Ovary (tissue), 9 donors: ENCODE data around the gene GOSR2. TPM values are rescaled to one million over a fixed set of nuclear protein-coding genes. Genes with fewer than 3 reads are reported as not detected.

Source experiments
- DNase-seq, 5 donors: peaks; one replicate each; pipeline ENCODE4 v3.0.0-alpha.2; 2019 to 2020
- H3K27ac ChIP-seq, 2 donors: fragments of 200-600 bp; one replicate each; pipeline versions ENCODE4 v1.5.1 to v1.8.0; 2019 to 2022
- H3K27me3 ChIP-seq: fragments of 200-600 bp; one replicate; pipeline ENCODE4 v1.8.0; 2022
- H3K36me3 ChIP-seq: fragments of 200-600 bp; sonication (generic); one replicate; pipeline ENCODE4 v1.5.1; 2019
- H3K4me1 ChIP-seq: one replicate; pipeline ENCODE4 v1.8.1; 2013; ENCODE audit warnings: mild to moderate bottlenecking, moderate library complexity; ENCODE audit not compliant: insufficient read depth
- H3K4me3 ChIP-seq: fragments of 200-600 bp; sonication (generic); one replicate; pipeline ENCODE4 v1.5.1; 2017
- H3K9me3 ChIP-seq, 2 donors: fragments of 200-600 bp in 1 of 2; sonication (generic) in 1 of 2; one replicate each; pipeline versions ENCODE4 v1.5.1 to v1.8.1; 2013 to 2019; ENCODE audit warnings: mild to moderate bottlenecking in 1 of 2, moderate library complexity in 1 of 2
- EP300 ChIP-seq: sonication (generic); formaldehyde crosslinking; IDR thresholded peaks from one replicate; pipeline ENCODE4 v1.6.1; 2017; ENCODE audit warnings: antibody characterized with exemption
- POLR2A ChIP-seq: fragments of 450-650 bp; IDR thresholded peaks from one replicate; pipeline ENCODE4 v1.6.1; 2017; ENCODE audit warnings: antibody characterized with exemption, mild to moderate bottlenecking, moderate library complexity
- WGBS, 3 donors: extraction: QIAGEN DNeasy Blood & Tissue Kit in 1 of 3; methylation state at CpG; one replicate each; pipeline versions ENCODE4 v1.1.5 to v1.1.7; 2013 to 2017; 5-methylcytosine and 5-hydroxymethylcytosine counted together
- intact Hi-C, 4 donors: fragments of 100-400 bp; cut with DNase I; formaldehyde crosslinking; loops; one replicate each; pipeline versions ENCODE4 v1.11.0 to v1.15.1; 2022 to 2023
- polyA plus RNA-seq, 2 donors: library from polyadenylated mRNA; stranded (reverse); fragments of 200-250 nt in 1 of 2; fragments of 350-450 nt in 1 of 2; fragmentation: Illumina TruSeq in 1 of 2; extraction: RNeasy Lipid Tissue Mini Kit (QIAGEN cat#74804) in 1 of 2; gene quantifications; one replicate each; pipeline ENCODE4 v1.2.3, GENCODE V29; 2013 to 2014
- total RNA-seq, 7 donors: library from RNA; depleted of rRNA in 2 of 7; stranded (reverse); fragments of >200 nt in 2 of 7; fragmentation: NEBNext Ultra II Directional in 3 of 7; extraction: Animal tissue kit (Norgen Biotek cat#: 25700) in 3 of 7; gene quantifications; one replicate each; pipeline versions ENCODE4 v1.1.0 to v1.2.4, GENCODE V29; 2016 to 2023
- TF ChIP-seq, protein P1 (sequence below), 3 donors: fragments of 450-650 bp in 2 of 3; fragments of 200-600 bp in 1 of 3; IDR thresholded peaks; one replicate each; pipeline versions ENCODE4 v1.5.1 to v1.8.0; 2016 to 2022; ENCODE audit warnings: antibody characterized with exemption in 3 of 3, mild to moderate bottlenecking in 1 of 3
- donor health status: DM: no; HTN: no; CAD: no; lungs with moderate emphysema.
- donor health status: DM: no; HTN: no; CAD: no.
- donor health status: Bipolar disorder and iron deficiency.
- donor health status: DM: yes; HTN: yes; CAD: no.
- donor health status: DM: no; HTN: no; CAD: no.
- donor health status: DM: yes; HTN: yes; CAD: no.

GOSR2 gene
- total and polyA plus RNA-seq, 9 donors, result 24.2 to 79.3 (median 53.1) TPM

DNA sequence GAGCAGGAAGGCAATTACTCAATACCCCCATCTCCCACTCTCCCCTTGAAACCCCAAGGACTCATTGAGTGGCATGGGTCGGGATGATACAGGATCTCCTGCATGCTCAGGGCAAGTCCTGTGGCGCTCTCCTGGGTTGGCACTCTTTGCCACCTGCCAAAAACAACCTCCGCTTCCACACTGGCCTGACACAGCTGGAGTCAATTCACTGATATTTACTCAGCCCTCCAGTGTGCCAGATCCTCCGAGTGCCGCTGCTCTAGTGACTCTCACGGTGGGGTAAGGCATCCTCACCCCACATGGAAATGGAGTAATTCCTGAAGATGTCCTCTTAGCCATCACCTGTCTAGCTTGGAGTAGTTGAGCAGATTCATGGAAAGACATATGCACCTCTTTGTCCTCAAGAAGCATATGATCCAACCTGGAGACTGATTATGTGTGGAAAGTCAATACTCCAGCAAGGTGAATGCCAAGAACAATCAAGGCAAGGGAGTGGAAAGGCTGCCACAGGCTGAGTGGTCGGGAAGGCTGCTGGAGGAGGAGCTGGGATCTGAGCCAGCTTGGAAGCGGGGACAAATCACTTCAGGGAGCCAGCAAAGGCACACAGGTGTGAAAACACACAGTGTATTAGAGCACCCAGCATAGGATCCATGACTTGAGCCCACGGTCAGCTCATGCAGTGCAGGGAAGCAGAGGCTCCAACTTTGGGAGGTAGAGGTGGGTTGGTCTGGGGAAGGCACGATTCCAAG, 12.6 kb upstream of the GOSR2 start:
- H3K4me1 ChIP-seq, result no peaks in the 10 kb centered on the region
- DNase-seq, result no peak
- intact Hi-C loops, result no loop called here
- H3K27ac ChIP-seq, result no peak overlapping the region
- H3K4me3 ChIP-seq, result no peak overlapping the region
- H3K36me3 ChIP-seq, result no peaks in the 10 kb centered on the region
- H3K27me3 ChIP-seq, result no peaks in the 10 kb centered on the region
- H3K9me3 ChIP-seq, result no peaks in the 10 kb centered on the region
- 62 to 76% (median 74%) methylated on average over 10 of the region's 10 CpGs for WGBS, 3 donors
- TF ChIP-seq EP300 (no peak), POLR2A (no peak)
- TF ChIP-seq, protein P1, sequence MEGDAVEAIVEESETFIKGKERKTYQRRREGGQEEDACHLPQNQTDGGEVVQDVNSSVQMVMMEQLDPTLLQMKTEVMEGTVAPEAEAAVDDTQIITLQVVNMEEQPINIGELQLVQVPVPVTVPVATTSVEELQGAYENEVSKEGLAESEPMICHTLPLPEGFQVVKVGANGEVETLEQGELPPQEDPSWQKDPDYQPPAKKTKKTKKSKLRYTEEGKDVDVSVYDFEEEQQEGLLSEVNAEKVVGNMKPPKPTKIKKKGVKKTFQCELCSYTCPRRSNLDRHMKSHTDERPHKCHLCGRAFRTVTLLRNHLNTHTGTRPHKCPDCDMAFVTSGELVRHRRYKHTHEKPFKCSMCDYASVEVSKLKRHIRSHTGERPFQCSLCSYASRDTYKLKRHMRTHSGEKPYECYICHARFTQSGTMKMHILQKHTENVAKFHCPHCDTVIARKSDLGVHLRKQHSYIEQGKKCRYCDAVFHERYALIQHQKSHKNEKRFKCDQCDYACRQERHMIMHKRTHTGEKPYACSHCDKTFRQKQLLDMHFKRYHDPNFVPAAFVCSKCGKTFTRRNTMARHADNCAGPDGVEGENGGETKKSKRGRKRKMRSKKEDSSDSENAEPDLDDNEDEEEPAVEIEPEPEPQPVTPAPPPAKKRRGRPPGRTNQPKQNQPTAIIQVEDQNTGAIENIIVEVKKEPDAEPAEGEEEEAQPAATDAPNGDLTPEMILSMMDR (IDR thresholded peaks at IDR 0.05), result no peak

DNA sequence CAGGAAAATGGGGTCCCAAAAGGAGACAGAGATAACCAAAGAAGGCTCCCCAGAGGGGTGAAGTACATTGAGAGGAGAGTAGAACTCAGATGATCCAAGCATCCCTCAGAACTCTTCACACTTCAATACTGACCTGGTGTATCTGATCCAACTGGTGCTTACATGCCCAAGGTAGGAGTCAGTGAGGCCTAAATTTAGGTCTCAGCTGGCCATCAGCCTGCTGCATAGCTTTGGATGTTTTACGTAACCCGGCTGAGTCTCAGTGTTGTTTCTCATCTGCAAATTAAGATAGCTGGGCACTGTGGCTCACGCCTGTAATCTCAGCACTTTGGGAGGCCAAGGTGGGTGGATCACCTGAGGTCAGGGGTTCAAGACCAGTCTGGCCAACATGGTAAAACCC, 11.6 kb upstream of the GOSR2 start:
- 62 to 76% (median 63%) methylated on average over 3 of the region's 3 CpGs for WGBS, 3 donors
- intact Hi-C loops, result no loop called here
- TF ChIP-seq POLR2A, result no peak
- TF ChIP-seq, protein P1 (IDR thresholded peaks at IDR 0.05), result no peak
- TF ChIP-seq EP300, result no peak
- Histone ChIP-seq H3K27ac (no peak overlapping the region), H3K9me3 (no peaks in the 10 kb centered on the region), H3K4me3 (no peak overlapping the region), H3K36me3 (no peaks in the 10 kb centered on the region), H3K4me1 (no peaks in the 10 kb centered on the region), H3K27me3 (no peaks in the 10 kb centered on the region)
- no peak for DNase-seq

DNA sequence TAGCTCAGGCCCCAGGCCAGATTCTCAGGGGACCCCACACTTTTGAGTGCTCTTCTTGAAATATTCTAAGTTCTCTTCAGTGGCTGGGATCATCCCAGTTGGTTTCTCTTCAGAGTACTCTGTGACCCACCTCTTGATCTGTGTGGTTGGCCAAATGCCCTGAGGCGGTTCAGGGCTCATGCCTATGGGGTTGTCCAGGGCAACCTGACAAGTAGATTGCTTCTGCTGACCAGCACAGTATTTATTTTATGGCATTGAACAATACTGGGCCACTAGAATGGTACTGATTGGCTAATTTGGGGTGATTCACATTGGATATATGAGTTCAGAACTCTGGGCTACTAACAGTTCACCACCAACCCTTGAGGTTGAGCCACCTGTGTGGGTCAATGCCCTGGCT, 7.4 kb upstream of the GOSR2 start:
- no peaks in the 10 kb centered on the region for H3K36me3 ChIP-seq
- WGBS, 3 donors, result 0 to 88% (median 33%) methylated on average over 1 of the region's 1 CpG
- no peaks in the 10 kb centered on the region for H3K9me3 ChIP-seq
- no peaks in the 10 kb centered on the region for H3K27me3 ChIP-seq
- TF ChIP-seq, protein P1 (IDR thresholded peaks at IDR 0.05), result no peak
- TF ChIP-seq EP300, result no peak
- TF ChIP-seq POLR2A, result no peak
- no peak for DNase-seq
- no peaks in the 10 kb centered on the region for H3K4me1 ChIP-seq
- intact Hi-C loops, result no loop called here
- H3K4me3 ChIP-seq, result no peak overlapping the region
- no peak overlapping the region for H3K27ac ChIP-seq

DNA sequence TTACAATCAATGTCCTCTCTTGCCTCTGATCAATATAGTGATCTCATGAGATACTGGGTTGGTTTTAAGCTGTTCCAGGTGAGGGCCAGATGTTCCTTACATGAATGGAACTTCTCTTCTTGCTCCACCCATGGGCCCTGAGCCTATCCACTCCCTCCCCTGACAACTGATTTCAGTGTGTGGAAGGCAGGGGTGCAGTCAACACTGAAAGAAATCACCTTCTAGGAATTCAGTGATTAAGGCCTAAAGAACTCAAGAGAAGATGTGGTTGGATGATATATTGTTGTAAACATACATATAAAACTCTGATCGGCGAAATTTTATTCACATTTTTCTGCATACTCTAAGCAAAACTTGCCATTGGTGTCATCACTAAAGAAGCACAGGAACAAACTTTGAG, 6.7 kb upstream of the GOSR2 start:
- 84 to 87% (median 85%) methylated on average over 2 of the region's 2 CpGs for WGBS, 3 donors

More for the DNA sequence above, 6.7 kb upstream of the GOSR2 start:
- intact Hi-C loops, result no loop called here
- Histone ChIP-seq H3K36me3 (no peaks in the 10 kb centered on the region), H3K27ac (no peak overlapping the region), H3K4me1 (no peaks in the 10 kb centered on the region), H3K9me3 (no peaks in the 10 kb centered on the region), H3K4me3 (no peak overlapping the region), H3K27me3 (no peaks in the 10 kb centered on the region)
- TF ChIP-seq EP300, result no peak
- TF ChIP-seq POLR2A, result no peak
- TF ChIP-seq, protein P1 (IDR thresholded peaks at IDR 0.05), result no peak
- DNase-seq, result no peak
